ENCODE measurements around the gene PGR. TPM values are rescaled to one million over a fixed set of nuclear protein-coding genes. Genes with fewer than 3 reads are reported as not detected.

The PGR gene
- total and polyA plus RNA-seq, 11 donors: 1.4 to 13.9 (median 10.6) TPM

- ATAC-seq (no peak), DNase-seq (no peak)
- TF ChIP-seq POLR2A (IDR thresholded peaks at IDR 0.05): no peak
- TF ChIP-seq, protein P1, sequence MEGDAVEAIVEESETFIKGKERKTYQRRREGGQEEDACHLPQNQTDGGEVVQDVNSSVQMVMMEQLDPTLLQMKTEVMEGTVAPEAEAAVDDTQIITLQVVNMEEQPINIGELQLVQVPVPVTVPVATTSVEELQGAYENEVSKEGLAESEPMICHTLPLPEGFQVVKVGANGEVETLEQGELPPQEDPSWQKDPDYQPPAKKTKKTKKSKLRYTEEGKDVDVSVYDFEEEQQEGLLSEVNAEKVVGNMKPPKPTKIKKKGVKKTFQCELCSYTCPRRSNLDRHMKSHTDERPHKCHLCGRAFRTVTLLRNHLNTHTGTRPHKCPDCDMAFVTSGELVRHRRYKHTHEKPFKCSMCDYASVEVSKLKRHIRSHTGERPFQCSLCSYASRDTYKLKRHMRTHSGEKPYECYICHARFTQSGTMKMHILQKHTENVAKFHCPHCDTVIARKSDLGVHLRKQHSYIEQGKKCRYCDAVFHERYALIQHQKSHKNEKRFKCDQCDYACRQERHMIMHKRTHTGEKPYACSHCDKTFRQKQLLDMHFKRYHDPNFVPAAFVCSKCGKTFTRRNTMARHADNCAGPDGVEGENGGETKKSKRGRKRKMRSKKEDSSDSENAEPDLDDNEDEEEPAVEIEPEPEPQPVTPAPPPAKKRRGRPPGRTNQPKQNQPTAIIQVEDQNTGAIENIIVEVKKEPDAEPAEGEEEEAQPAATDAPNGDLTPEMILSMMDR (IDR thresholded peaks at IDR 0.05): no peak
- no peaks in the 10 kb centered on the region for H3K36me3 ChIP-seq
- peaks cover 0 to 7% (median 0%) of the 10 kb centered on the region in 12 donors for H3K4me1 ChIP-seq
- intact Hi-C loops (cut with DNase I): no loop called here
- no peak overlapping the region for H3K27ac ChIP-seq
- no peaks in the 10 kb centered on the region for H3K9me3 ChIP-seq
- no peaks in the 10 kb centered on the region for H3K27me3 ChIP-seq
- WGBS, 4 donors: 49 to 73% (median 63%) methylated on average over 2 of the region's 2 CpGs
- no peak overlapping the region for H3K4me3 ChIP-seq
These were observed 119.9 kb downstream of the PGR start for GRCh38 chr11:101009690-101010055.

DNA sequence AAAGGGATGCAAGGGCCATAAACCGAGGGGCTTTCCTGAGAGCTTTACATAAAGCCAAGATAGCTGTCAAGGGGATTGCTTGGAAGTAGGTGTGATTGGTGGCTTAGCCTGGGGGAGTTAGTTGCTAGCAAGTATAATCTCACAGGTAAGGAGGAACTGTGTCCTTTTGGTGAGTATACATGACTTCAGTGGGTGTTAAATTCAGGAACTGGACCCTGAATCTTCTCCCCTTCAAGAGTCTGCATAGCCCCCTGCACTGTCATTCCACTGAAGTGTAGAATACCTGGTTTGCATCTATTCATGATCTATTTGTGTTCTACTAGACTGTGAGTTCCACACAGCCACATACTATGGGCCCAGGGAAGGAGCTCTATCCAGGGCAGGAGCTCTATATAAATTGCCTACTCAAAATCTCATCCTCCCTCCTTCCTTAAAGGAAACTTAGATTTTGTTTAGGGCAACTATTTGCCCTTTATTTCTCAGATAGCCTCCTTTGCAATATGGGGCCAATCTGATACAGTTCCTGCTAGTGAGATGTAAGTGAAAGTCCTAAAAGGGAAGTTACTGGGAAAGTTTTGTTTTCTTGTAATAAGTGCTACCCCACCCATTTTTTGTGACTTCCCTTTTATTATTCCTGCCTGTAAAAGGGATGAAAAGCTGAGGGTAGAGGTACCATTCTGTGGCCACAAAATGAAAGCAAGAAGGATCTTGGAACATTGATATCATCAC lies 120.5 kb downstream of the PGR start:
- no peaks in the 10 kb centered on the region for H3K36me3 ChIP-seq
- no peak overlapping the region for H3K4me3 ChIP-seq
- DNase-seq (no peak), ATAC-seq (no peak)
- no peaks in the 10 kb centered on the region for H3K9me3 ChIP-seq
- H3K4me1 ChIP-seq: peaks cover 0 to 7% (median 0%) of the 10 kb centered on the region in 12 donors
- 38 to 100% (median 93%) methylated on average over 1 of the region's 1 CpG for WGBS, 4 donors
- H3K27ac ChIP-seq: no peak overlapping the region
- no peaks in the 10 kb centered on the region for H3K27me3 ChIP-seq
- TF ChIP-seq POLR2A (IDR thresholded peaks at IDR 0.05): no peak
- TF ChIP-seq, protein P1 (IDR thresholded peaks at IDR 0.05): no peak
- intact Hi-C loops (cut with DNase I): no loop called here

GRCh38 chr11:101003468-101003867 lies 126.1 kb downstream of the PGR start:
- Histone ChIP-seq H3K9me3 (no peaks in the 10 kb centered on the region), H3K4me1 (no peaks in the 10 kb centered on the region), H3K4me3 (no peak overlapping the region), H3K27me3 (no peaks in the 10 kb centered on the region), H3K27ac (no peak overlapping the region), H3K36me3 (no peaks in the 10 kb centered on the region)
- ATAC-seq: no peak
- TF ChIP-seq, protein P1 (IDR thresholded peaks at IDR 0.05): no peak
- TF ChIP-seq POLR2A (IDR thresholded peaks at IDR 0.05): no peak
- intact Hi-C loops (cut with DNase I): no loop called here
- 84 to 91% (median 86%) methylated on average over 4 of the region's 4 CpGs for WGBS, 4 donors
- no peak for DNase-seq

GRCh38 chr11:100999756-101000155 lies 129.9 kb downstream of the PGR start:
- no peaks in the 10 kb centered on the region for H3K9me3 ChIP-seq
- intact Hi-C loops (cut with DNase I): loop anchor here in 4 of 10 donors (5.0 to 10.0 kb wide), 4 partner anchors 125 to 325 kb away; partner anchors contain the start of gene PGR (in 1 of the 4)
- no peaks in the 10 kb centered on the region for H3K27me3 ChIP-seq
- H3K27ac ChIP-seq: no peak overlapping the region
- WGBS, 4 donors: 83 to 100% (median 98%) methylated on average over 1 of the region's 1 CpG
- DNase-seq: no peak
- H3K36me3 ChIP-seq: no peaks in the 10 kb centered on the region
- ATAC-seq: no peak
- no peak for TF ChIP-seq POLR2A (IDR thresholded peaks at IDR 0.05)
- TF ChIP-seq, protein P1 (IDR thresholded peaks at IDR 0.05): no peak
- peaks cover 0 to 12% (median 2%) of the 10 kb centered on the region in 12 donors for H3K4me1 ChIP-seq
- no peak overlapping the region for H3K4me3 ChIP-seq
